Measurements from ENCODE around the gene LRBA. TPM values are rescaled to one million over a fixed set of nuclear protein-coding genes. Genes with fewer than 3 reads are reported as not detected.

LRBA gene
- total RNA-seq, 2 donors from 2014 or later, result 55.5 to 77.7 TPM

GRCh38 chr4:151013491-151013890, 1.6 kb downstream of the LRBA start:
- Histone ChIP-seq H3K36me3 (no peaks in the 10 kb centered on the region), H3K4me3 (peak overlapping the region; percentile 78), H3K27ac (no peak overlapping the region), H3K27me3 (no peaks in the 10 kb centered on the region), H3K9me3 (no peaks in the 10 kb centered on the region), H3K4me1 (no peaks in the 10 kb centered on the region), H3K9ac (ENCODE audit: low read depth in 2 of 2, low read length in 2 of 2) (no peak overlapping the region)
- no peak for DNase-seq
- no peak for TF ChIP-seq CTCF (IDR thresholded peaks at IDR 0.05)
- intact Hi-C loops (cut with DNase I), result no loop called here

- DNase-seq, result peak; percentile 54
- Histone ChIP-seq H3K9ac (ENCODE audit: low read depth in 2 of 2, low read length in 2 of 2) (peak overlapping the region in 1 of 2 donors; percentile 26), H3K27me3 (no peaks in the 10 kb centered on the region), H3K4me3 (peak overlapping the region; percentile 78), H3K9me3 (no peaks in the 10 kb centered on the region), H3K27ac (no peak overlapping the region), H3K4me1 (no peaks in the 10 kb centered on the region), H3K36me3 (no peaks in the 10 kb centered on the region)
- intact Hi-C loops (cut with DNase I), result no loop called here
- TF ChIP-seq CTCF (IDR thresholded peaks at IDR 0.05), result no peak
Measured at GRCh38 chr4:151012820-151013219, 2.3 kb downstream of the LRBA start.

GRCh38 chr4:151012376-151012775, 2.7 kb downstream of the LRBA start:
- peak overlapping the region; percentile 78 for H3K4me3 ChIP-seq

GRCh38 chr4:151004222-151004621, 10.9 kb downstream of the LRBA start:
- no peak overlapping the region for H3K9ac ChIP-seq (ENCODE audit: low read depth in 2 of 2, low read length in 2 of 2)
- intact Hi-C loops (cut with DNase I), result no loop called here
- no peaks in the 10 kb centered on the region for H3K36me3 ChIP-seq
- no peak for DNase-seq
- no peak for TF ChIP-seq CTCF (IDR thresholded peaks at IDR 0.05)
- H3K4me1 ChIP-seq, result no peaks in the 10 kb centered on the region
- H3K27ac ChIP-seq, result no peak overlapping the region
- H3K27me3 ChIP-seq, result no peaks in the 10 kb centered on the region
- H3K4me3 ChIP-seq, result no peak overlapping the region
- no peaks in the 10 kb centered on the region for H3K9me3 ChIP-seq

More at GRCh38 chr4:151012376-151012775, 2.7 kb downstream of the LRBA start:
- no peaks in the 10 kb centered on the region for H3K9me3 ChIP-seq
- H3K36me3 ChIP-seq, result no peaks in the 10 kb centered on the region
- no peaks in the 10 kb centered on the region for H3K27me3 ChIP-seq
- TF ChIP-seq CTCF (IDR thresholded peaks at IDR 0.05), result no peak
- no peak overlapping the region for H3K27ac ChIP-seq
- DNase-seq, result no peak
- intact Hi-C loops (cut with DNase I), result no loop called here
- no peak overlapping the region for H3K9ac ChIP-seq (ENCODE audit: low read depth in 2 of 2, low read length in 2 of 2)
- H3K4me1 ChIP-seq, result no peaks in the 10 kb centered on the region

GRCh38 chr4:151000747-151001429, 14.2 kb downstream of the LRBA start:
- DNase-seq, result no peak
- Histone ChIP-seq H3K9me3 (no peaks in the 10 kb centered on the region), H3K27ac (no peak overlapping the region), H3K27me3 (no peaks in the 10 kb centered on the region), H3K9ac (ENCODE audit: low read depth in 2 of 2, low read length in 2 of 2) (no peak overlapping the region), H3K4me1 (no peaks in the 10 kb centered on the region), H3K36me3 (no peaks in the 10 kb centered on the region), H3K4me3 (no peak overlapping the region)
- no peak for TF ChIP-seq CTCF (IDR thresholded peaks at IDR 0.05)
- intact Hi-C loops (cut with DNase I), result no loop called here

All from colonic mucosa (tissue), 4 donors.